Mucosa of rectum (tissue), 2 donors: Measurements from ENCODE around the gene PXN.
A peak's percentile ranks its signal among the peaks of the same experiment; 100 is the strongest.

Source experiments
- H3K27ac ChIP-seq, 2 donors: one replicate each; pipeline ENCODE4 v1.7.0; 2013; ENCODE audit warnings: inconsistent platforms in 2 of 2, low read depth in 2 of 2, low read length in 2 of 2
- H3K27me3 ChIP-seq, 2 donors: one replicate each; pipeline ENCODE4 v1.7.0; 2013; ENCODE audit warnings: low read length in 2 of 2; ENCODE audit not compliant: control insufficient read depth in 2 of 2, insufficient read depth in 2 of 2
- H3K36me3 ChIP-seq, 2 donors: one replicate each; pipeline ENCODE4 v1.7.0; 2013; ENCODE audit warnings: low read length in 2 of 2; ENCODE audit not compliant: control insufficient read depth in 2 of 2, insufficient read depth in 2 of 2
- H3K4me1 ChIP-seq, 2 donors: one replicate each; pipeline ENCODE4 v1.7.0; 2013; ENCODE audit warnings: low read length in 2 of 2, mild to moderate bottlenecking in 1 of 2; ENCODE audit not compliant: control insufficient read depth in 2 of 2, insufficient read depth in 2 of 2
- H3K4me3 ChIP-seq, 2 donors: one replicate each; pipeline ENCODE4 v1.7.0; 2013; ENCODE audit warnings: low read length in 2 of 2
- H3K9ac ChIP-seq, 2 donors: one replicate each; pipeline ENCODE4 v1.7.0; 2013; ENCODE audit warnings: low read length in 2 of 2, low read depth in 1 of 2, mild to moderate bottlenecking in 1 of 2
- H3K9me3 ChIP-seq, 2 donors: one replicate each; pipeline ENCODE4 v1.7.0; 2013; ENCODE audit warnings: low read length in 2 of 2; ENCODE audit not compliant: control insufficient read depth in 2 of 2
- donor health status: healthy.
- donor health status: Normal muscosa, but diverticular disease.

The PXN gene

DNA sequence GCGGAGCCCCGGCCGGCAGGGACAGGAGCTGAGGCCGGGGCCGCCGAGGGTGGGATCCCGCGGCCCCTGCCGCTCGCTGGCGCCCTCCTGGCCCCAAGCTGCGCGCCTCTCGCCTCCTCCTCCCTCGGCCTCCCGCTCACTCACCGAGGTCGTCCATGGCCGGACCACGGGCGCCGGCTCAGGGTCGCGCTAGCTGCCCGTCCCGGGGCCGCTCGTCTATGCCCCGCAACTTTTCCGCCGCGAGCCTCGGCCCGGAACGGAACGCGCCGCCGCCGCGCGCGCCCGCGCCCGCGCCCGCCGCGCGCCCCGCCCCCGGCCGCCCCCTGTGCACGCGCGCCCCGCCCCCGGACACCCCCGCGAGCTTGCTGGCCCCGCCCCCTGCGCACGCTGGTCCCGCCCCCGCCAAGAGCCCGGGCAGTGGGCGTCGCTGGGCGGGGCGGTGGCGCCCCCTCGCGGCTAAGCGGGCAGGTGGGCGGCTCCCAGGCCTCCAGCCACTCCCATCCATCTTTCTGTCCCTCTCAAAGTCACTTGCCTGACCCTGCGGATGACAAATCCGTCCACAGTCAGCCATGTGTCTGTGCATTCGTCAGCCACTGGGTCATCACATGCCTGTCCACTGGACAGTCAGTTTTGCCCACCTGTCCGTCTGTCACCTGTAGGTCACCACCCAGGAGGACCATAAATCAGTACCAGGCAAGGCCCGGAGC, at the start of gene PXN:
TSS of gene PXN (minus strand) at position 258 of the 707 bp plus-strand sequence. CDS start at position 157, 101 bp downstream.
- Histone ChIP-seq H3K4me3 (peak within 1 kb of the TSS; percentile 63 to 76), H3K36me3 (no peaks in the 10 kb centered on the region), H3K4me1 (peaks cover 30 to 45% of the 10 kb centered on the region in 2 donors), H3K9ac (peak within 1 kb of the TSS; percentile 70 to 92), H3K27me3 (no peaks in the 10 kb centered on the region), H3K27ac (peak within 1 kb of the TSS; percentile 54 to 75), H3K9me3 (no peaks in the 10 kb centered on the region)

DNA sequence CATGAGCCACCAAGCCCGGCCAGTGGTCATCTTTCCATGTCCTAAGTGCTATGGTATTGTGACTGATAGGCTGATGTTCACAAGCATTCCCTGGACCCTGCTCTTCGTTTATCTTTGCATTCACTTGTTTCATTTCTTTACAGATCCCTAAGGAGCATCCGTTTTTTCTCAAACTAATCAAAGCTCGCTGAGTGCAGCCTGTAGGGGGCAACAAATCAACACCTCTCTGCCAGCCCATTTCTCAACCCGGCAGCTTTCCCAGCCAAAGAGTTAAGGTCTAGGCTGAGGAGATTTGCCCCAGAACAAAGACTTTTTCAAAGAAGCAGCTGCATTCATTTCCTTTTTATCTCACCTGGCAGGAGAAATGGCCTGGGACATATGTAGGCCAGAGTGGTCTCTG, 48.7 kb upstream of the PXN start:
- Histone ChIP-seq H3K9ac (no peak overlapping the region), H3K4me1 (peaks cover 6 to 7% of the 10 kb centered on the region in 2 donors), H3K9me3 (no peaks in the 10 kb centered on the region), H3K36me3 (no peaks in the 10 kb centered on the region), H3K27ac (no peak overlapping the region), H3K4me3 (no peak overlapping the region), H3K27me3 (no peaks in the 10 kb centered on the region)

DNA sequence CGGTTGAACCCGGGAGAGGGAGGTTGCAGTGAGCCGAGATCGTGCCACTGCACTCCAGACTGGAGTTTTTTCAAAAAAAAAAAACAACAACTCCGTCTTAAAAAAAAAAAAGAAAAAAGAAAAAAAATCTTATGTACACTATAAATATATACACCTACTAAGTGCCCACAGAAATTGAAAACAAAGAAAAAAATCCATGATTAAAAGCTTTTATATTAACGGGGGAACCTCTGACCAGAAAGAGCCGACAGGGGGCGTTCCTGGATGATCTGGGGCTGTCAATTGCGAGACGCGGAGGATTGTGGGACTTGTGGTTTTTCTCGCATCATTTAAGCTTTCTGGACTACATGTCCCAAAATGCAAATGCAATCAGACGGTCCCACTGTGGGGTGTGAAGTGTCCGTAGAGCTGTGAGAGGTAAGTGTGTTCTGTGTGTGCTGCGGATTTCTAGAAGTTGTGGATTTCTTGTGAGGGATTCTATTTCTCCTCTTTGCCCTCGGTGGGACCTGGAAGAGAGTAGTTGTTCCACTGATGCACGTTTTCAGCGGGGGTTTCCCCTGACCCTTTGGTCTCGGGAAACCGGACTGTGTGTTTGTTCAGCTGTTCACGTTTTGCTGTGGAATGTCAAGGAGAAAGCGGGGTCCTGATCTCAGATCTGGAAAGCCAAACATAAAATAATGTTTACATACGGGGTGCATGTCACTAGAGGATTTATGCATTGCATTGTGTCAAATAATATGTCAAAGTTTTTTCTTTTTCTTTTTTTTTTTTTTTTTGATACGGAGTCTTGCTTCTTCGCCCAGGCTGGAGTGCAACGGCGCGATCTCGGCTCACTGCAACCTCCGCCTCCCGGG, 36.7 kb upstream of the PXN start, which contains the start of gene SIRT4:
TSS of gene SIRT4 (plus strand) at position 360 of the 854 bp plus-strand sequence. CDS start 1,241 bp downstream, outside the sequence.
- Histone ChIP-seq H3K27me3 (no peaks in the 10 kb centered on the region), H3K36me3 (no peaks in the 10 kb centered on the region), H3K4me1 (no peaks in the 10 kb centered on the region), H3K4me3 (peak within 1 kb of the TSS; percentile 63 to 91), H3K9ac (peak within 1 kb of the TSS; percentile 34 to 94), H3K27ac (peak within 1 kb of the TSS; percentile 27 to 59), H3K9me3 (no peaks in the 10 kb centered on the region)

DNA sequence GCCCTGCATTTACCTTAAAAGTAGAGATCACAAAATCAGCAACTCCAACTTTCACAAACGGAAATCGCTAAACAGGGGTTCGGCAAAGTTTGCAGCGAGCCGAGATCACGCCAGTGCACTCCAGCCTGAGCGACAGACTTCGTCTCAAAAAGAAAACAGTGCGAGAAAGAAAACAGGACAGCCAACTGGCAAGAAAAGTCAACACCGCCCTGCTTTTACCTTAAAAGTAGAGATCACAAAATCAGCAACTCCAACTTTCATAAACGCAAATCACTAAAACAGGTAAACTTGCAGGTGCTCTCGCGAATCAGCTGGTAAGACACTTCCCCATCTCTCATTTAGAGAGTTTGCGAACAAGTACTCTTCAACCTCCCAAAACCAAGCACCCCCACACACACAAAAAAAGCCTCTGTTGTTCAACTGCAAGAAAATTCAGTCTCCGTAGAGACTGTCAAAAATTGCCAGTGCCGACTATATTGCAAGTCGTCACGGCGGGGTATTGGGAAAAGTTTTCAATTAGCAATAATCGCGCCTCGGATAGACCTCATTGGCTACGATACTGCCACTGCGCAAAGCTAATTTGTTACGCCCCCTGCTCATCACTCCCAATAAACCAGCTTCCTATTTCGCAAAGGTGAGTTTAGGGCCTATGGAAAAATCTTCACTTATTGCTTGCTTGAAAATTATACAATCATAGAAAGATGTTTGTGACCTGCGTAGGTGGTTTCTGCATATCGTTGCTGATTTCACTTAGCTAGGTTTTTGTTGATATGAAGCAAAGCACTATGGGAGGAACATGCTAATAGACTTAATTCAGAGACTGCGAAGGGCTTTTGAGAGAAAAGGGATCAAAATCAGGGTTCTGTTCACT, 27.4 kb upstream of the PXN start, which contains the start of gene RNU4-1:
TSS of gene RNU4-1 (minus strand) at position 577 of the 871 bp plus-strand sequence.
- Histone ChIP-seq H3K9ac (peak within 1 kb of the TSS; percentile 93 to 98), H3K27me3 (no peaks in the 10 kb centered on the region), H3K4me1 (peaks cover 8 to 15% of the 10 kb centered on the region in 2 donors), H3K27ac (peak within 1 kb of the TSS; percentile 99 to 100), H3K9me3 (no peaks in the 10 kb centered on the region), H3K36me3 (no peaks in the 10 kb centered on the region), H3K4me3 (peak within 1 kb of the TSS; percentile 70 to 90)

DNA sequence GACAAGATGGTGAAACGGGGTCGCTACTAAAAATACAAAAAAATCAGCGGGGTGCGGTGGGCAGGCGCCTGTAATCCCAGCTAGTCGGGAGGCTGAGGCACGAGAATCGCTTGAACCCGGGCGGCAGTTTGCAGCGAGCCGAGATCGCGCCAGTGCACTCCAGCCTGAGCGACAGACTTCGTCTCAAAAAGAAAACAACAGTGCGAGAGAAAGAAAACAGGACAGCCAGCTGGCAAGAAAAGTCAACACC, 26.8 kb upstream of the PXN start:
- H3K27ac ChIP-seq: peak overlapping the region; percentile 99 to 100
- no peaks in the 10 kb centered on the region for H3K27me3 ChIP-seq
- peaks cover 8 to 15% of the 10 kb centered on the region in 2 donors for H3K4me1 ChIP-seq
- no peaks in the 10 kb centered on the region for H3K9me3 ChIP-seq
- peak overlapping the region; percentile 70 to 90 for H3K4me3 ChIP-seq
- no peaks in the 10 kb centered on the region for H3K36me3 ChIP-seq
- H3K9ac ChIP-seq: peak overlapping the region; percentile 93 to 98

DNA sequence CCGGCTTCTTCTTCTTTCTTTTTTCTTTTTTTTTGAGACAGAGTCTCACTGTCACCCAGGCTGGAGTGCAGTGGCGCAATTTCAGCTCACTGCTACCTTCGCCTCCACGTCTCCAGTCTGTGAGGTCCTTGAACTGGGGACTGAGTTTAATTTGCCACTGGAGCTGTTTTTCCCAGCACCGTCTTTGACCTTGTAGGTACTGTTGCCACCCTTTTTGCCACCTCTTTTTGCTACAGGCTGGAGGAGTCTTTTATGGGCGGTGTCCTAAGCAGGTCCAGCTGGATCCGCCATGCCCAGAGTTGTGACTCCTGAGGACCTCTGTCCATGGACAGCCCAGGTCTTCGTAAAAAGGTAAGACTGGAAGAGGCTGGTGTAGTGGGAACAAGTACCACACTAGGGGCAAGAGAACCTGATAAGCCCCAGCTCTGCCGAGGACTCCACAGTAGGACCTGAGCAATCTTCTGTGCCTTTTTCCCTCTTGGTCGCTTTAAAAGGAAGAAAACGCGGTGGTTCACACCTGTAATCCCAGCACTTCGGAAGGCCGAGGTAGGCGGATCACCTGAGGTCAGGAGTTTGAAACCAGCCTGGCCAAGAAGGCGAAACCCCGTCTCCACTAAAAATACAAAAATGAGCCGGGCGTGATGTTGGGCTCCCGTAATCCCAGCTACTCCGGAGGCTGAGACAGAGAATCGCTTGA, 25.2 kb upstream of the PXN start:
- Histone ChIP-seq H3K4me1 (peaks cover 8 to 15% of the 10 kb centered on the region in 2 donors), H3K9ac (peak overlapping the region; percentile 56 to 93), H3K27ac (peak overlapping the region; percentile 99 to 100), H3K27me3 (no peaks in the 10 kb centered on the region), H3K4me3 (peak overlapping the region; percentile 52 to 64), H3K36me3 (no peaks in the 10 kb centered on the region), H3K9me3 (no peaks in the 10 kb centered on the region)

DNA sequence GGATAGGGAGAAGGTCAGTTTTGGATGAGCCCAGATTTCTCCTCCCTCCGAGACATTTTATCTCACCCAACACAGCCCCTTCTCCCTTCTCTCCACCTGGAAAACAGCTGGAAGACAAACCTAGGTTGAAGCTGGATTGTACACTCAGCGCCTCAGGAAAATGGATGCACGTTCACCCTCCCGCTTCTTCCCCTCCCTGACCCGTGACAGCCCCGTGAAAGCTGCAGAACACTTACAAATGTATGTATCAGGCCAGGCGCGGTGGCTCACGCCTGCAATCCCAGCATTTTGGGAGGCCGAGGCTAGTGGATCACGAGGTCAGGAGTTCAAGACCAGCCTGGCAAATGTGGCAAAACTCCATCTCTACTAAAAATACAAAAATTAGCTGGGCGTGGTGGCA, 22.0 kb upstream of the PXN start:
- Histone ChIP-seq H3K9ac (no peak overlapping the region), H3K36me3 (no peaks in the 10 kb centered on the region), H3K4me1 (peaks cover 8 to 9% of the 10 kb centered on the region in 2 donors), H3K9me3 (no peaks in the 10 kb centered on the region), H3K27me3 (no peaks in the 10 kb centered on the region), H3K4me3 (no peak overlapping the region), H3K27ac (no peak overlapping the region)

DNA sequence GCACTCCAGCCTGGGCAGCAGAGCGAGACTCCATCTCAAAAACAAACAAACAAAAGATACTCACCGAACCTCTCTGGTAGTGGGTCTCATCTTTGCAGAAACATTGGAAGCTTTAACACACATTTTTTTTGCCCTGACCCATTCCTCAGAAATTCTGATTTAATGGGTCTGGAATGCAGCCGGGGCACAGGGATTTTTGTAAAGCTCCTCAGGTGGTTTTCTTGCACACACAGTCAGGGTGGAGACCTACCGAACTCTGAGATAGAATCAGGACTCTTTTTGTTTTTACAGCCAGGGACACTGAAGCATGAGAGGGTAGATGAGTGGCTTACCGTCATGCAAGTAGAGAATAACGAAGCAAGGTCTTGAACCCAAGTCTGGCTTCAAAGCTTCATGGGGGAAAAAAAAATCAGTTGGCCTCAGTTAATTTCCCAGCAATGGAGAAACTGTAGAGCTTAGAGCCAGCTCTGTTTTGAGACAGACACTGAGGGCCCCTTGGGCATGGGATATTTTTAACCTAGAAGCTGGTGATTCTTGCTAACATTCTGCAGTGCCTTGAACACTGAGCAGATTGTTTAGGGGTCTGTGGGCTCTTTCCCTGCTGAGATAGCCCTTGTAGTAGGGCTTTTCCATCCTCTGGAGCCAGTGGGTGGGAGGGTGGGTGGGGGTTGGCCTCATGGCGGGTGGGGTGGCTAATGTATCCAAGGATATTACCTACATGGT, 21.4 kb upstream of the PXN start:
- Histone ChIP-seq H3K9ac (no peak overlapping the region), H3K36me3 (no peaks in the 10 kb centered on the region), H3K4me3 (no peak overlapping the region), H3K27ac (no peak overlapping the region), H3K27me3 (no peaks in the 10 kb centered on the region), H3K4me1 (peaks cover 8 to 9% of the 10 kb centered on the region in 2 donors), H3K9me3 (no peaks in the 10 kb centered on the region)

DNA sequence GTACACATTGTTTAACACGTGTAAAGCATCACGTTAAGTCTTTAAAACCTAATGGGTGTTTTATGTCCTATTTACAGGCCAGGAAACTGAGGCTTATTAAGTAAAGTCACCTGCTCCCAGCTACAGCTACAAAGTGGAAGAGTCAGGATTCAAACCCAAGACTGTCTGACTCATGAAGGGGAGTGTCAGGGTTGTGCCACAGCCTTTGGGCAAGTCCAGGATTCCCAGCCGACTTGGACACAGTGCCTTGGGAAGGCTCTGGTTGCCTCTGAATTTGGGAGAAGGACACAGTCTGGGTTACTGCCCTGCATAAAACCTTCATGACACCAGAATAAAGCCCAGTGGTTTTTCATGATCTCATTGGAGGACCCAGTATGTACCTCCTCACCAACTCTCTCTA, 18.9 kb upstream of the PXN start:
- no peaks in the 10 kb centered on the region for H3K36me3 ChIP-seq
- no peak overlapping the region for H3K4me3 ChIP-seq
- no peak overlapping the region for H3K9ac ChIP-seq
- H3K27me3 ChIP-seq: no peaks in the 10 kb centered on the region
- no peaks in the 10 kb centered on the region for H3K9me3 ChIP-seq
- H3K27ac ChIP-seq: no peak overlapping the region
- no peaks in the 10 kb centered on the region for H3K4me1 ChIP-seq
